HG03378 (cell line): ENCODE measurements around the gene LGI4.

Experiments
- ATAC-seq: cut with Tn5 transposase; IDR thresholded peaks from one replicate; pipeline ENCODE4 v1.9.1; 2021; ENCODE audit warnings: mild to moderate bottlenecking, moderate library complexity; ENCODE audit not compliant: unreplicated experiment

LGI4 gene

DNA sequence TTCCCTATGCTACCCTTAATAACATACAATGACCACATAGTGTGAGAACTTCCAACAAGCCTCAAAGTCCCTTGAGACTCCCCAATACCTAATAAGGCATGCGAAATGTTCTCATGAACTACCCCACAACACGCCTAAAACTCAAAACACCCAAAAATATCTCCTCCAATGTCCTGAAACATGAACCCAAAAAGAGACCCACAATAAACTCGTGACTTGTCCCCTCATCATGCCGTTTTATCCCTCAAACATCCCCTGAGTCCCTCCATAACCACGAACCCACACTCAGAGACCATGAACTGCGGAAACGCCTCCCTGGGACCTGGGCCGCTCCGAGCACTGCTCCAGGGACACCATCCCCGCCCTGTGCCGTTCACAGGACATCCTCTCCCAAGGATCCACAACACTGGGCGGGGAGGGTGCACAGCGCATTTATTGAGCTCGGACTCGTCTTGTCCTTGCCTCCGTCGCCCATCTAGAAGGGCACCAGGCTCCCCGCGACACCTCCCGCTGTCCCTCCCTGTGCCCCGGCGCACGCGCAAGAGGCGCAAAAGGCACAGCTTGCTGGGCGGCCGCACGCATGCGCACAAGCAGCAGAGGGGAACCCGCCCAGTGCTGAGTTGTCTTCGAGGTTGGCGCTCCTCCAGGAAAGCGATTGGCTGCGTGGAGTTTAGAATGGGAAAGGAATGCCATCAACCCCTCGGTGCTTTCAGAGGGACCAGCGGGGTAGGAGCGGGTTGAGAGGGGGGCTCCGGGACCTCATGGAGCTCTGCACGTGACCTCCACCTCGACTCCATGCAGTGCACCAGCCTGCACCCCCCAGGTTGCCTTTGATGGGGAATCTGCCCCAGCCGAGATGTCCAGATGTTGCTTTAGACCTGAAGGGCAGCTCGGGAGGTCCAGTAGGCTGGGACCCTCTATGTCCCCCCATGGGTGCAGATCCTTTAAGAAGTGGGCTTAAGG lies 10.5 kb downstream of the LGI4 start:
- no peak for ATAC-seq

DNA sequence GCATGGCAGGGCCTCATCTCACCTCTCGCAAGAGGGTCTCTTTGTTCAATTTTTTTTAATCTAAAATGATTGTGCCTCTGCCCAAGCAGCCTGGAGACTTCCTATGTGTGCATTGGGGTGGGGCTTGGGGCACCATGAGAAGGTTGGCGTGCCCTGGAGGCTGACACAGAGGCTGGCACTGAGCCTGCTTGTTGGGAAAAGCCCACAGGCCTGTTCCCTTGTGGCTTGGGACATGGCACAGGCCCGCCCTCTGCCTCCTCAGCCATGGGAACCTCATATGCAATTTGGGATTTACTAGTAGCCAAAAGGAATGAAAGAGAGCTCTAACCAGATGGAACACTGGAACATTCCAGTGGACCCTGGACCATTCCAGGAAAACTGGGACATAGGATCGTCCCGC lies 11.3 kb downstream of the LGI4 start:
- no peak for ATAC-seq

DNA sequence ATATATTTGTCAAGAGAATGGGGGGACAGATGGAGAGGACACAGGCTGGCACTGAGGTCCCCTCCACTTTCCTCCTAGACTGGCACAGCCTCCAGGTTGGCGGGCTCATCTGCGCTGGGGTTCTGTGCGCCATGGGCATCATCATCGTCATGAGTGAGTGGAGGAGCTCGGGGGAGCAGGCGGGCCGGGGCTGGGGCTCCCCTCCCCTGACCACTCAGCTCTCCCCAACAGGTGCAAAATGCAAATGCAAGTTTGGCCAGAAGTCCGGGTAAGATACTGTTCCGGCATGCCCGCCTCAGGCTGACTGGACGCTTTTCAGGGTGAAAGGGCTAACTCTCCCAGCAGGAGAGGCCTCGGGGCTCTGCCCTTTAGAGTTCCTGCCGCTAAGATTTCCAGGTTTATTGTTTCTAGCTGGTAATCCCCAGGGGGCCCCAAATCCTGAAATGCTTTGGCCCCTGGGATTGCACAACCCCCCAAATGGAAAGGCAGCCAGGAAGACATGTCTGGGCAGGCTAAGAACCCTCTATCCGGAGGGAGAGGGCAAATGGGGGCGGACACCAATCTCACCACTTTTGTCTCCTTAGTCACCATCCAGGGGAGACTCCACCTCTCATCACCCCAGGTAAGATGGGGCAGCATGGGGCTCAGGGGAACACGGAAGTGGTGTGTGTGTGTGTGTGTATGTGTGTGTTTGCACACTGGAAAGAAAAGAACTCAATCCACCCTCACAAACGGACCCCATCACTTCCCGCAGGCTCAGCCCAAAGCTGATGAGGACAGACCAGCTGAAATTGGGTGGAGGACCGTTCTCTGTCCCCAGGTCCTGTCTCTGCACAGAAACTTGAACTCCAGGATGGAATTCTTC lies 11.9 kb downstream of the LGI4 start:
- ATAC-seq: no peak

- ATAC-seq: no peak
Measured at GRCh38 chr19:35120898-35121297, 14.0 kb downstream of the LGI4 start.

- ATAC-seq: no peak
Measured at GRCh38 chr19:35120492-35120891, 14.4 kb downstream of the LGI4 start.

DNA sequence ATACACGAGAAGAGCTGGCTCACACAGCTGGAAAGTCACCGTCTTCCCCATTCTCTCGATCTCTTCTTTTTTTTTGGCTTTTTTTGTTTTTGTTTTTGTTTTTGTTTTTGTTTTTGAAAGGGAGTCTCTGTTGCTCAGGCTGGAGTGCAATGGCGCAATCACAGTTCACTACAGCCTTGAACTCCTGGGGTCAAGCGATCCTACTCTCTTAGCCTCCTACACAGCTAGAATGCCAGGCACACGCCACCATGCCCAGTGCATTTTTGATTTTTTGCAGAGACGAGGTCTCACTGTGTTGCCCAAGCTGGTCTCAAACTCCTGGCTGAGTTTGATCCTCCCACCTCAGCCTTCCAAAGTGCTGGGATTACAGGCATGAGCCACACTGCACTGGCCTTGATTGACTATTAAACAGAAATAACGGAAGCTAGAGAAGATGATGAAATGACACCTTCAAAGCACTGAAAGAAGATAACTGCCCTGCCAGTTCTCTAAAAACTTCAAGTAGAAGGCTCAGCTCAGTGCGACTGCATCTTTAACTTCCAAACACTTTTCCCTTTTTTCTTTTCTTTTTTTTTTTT lies 15.2 kb downstream of the LGI4 start:
- no peak for ATAC-seq

DNA sequence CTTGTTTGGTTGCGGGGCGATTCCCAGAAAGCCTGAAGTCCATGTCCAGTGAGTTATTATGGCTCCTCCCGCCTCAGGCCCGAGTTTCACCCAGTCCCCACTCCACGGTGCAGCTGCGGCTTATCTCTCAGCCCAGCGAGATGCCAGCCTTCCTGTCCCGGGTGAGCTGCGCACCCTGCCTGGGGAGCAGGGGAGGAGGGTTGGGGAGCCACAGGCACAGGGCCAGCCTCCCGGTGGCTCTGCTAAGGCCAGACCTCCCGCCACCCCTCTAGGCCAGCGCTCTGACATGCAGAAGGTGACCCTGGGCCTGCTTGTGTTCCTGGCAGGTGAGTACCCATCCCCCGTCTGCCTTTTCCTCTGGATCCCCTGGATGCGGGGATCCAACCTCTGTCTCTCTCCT lies 15.8 kb downstream of the LGI4 start:
- ATAC-seq: no peak

- ATAC-seq: no peak
Measured at GRCh38 chr19:35118268-35119020, 16.4 kb downstream of the LGI4 start.

- ATAC-seq: no peak
Measured at GRCh38 chr19:35117799-35118198, 17.1 kb downstream of the LGI4 start.

DNA sequence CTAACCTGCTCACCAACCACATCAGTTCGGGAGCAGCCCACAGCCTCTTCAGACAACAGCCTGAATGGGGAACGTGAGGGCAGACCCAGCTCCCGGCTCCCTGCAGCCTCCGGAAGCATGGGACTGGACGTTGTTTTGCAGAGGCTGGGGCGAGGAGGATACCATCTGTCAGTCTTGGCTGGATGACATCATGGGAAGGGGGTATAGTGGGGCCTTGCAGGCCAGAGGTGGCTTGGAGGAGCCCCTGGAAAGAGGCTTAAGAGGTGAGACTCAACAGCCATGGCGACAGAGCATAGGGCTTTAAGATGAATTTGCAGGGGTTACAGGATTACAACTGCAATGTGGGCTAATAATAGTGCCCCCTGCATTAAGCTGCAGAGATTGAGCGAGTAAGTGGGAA lies 17.7 kb downstream of the LGI4 start:
- ATAC-seq: no peak

DNA sequence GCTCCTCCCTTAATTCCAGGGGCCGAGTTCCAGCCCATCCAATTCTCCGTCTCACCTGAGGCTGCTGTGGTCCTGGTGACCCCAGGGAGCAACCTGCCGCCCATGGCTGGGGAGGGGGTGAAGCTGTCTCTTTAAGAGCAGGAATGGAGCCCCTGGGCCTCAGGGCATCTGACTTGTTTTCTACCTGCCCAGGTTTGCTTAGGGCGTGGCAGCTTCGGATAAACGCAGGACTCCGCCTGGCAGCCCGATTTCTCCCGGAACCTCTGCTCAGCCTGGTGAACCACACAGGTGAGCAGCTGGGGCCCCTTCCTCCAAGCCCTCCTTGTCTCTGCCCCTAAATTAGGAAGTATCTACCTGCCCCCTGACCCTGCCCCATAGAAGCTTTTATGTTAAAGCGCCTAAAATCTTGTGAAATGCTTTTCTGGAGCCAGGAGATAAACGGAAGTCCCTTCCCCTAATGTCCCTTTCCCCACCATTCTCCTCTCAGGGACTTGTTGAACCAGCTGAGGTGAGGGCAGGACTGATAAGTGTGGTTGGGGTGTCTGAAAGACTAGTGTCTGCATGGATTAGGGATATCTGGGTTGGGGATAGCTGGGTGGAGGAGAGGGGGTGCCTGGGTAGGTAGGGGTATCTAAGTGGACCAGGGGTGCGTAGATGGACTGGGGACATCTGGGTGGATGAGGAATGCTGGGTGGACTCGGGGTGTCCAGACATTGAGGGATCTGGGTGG lies 18.6 kb downstream of the LGI4 start:
- no peak for ATAC-seq

DNA sequence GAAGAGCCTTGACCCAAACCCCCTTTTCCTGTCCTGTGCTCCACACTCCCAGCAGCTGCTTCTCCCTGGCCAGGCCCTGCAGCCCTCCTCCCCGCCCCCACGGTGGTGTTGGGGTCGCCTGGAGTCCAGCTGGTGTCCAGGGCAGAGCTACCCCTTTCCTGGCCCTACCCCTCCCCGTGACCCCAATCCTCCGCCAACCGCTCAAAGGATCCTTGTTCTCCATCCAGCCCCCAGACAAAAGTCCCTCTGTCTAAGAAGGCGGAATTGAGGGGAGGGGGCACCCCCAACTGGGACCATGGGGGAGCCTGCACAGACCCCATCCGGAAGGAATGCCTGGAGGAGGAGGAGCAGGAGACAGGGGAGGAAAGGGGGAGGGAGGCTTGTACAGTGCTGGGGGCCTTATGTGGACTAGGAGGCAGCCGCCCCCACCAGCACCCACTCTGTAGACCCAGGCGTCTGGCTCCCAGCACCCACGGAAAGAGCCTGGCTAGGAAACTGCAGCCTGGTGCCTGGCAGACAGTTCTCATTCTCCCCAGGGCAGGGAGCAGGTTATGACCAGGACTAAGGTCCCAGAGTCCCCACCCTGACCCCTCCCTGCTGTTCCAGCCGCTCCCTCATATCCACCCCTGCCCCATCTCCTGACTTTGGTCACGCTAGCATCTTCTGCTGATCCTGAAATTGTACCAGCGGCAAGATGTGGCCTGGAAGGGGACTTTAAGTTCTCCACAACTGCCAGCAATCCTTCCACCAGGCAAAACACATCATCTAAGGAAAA lies 19.5 kb downstream of the LGI4 start, which contains the start of gene FXYD3:
Gene FXYD3 (plus strand): TSS at position 647 of the 775 bp plus-strand sequence. CDS start 3,554 bp downstream, outside the sequence.
- ATAC-seq: no peak

DNA sequence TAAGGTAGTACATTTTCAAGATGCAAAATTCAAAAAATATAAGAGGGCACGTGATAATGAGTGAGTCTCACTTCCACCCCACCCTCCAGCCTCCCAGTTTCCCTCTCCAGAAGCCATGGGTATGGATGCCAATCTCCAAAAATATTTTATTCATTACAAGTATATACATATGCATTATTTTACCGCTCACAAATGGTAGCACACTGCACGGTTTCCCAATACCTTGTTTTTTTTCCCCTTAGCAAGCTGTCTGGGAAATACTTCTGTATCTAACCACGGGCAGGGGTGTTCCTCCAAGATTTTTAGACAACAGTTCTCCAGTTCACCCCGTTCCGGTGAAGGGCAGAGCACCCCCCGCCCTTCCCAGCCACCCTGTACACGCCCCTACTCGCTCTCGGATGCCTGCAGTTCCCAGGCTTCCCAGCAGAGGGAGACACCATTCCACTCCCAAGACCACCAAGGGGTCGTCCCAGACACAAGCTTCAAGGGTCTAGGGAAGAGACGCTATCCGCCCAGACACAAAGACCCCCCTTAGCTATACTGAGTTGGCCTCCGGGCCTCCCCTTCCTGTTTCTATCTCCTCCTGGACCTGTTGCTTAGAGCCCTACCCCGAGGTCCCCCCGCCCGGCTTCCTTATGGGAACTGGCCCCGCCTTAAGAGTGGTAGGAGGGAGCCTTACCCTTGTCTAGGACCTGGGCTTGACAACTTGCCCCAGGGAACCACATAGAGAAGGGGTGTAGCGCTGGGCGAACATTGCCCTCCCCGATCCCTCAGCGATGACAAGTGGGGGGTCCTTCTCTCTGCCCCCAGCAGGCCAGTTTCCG lies 20.3 kb downstream of the LGI4 start:
- ATAC-seq: no peak

GRCh38 chr19:35112995-35113688 lies 21.7 kb downstream of the LGI4 start:
- ATAC-seq: no peak

- ATAC-seq: no peak
Measured at GRCh38 chr19:35110974-35111373, 23.9 kb downstream of the LGI4 start.

- no peak for ATAC-seq
Measured at GRCh38 chr19:35109395-35110112, 25.3 kb downstream of the LGI4 start.

- no peak for ATAC-seq
Measured at GRCh38 chr19:35108730-35109129, 26.1 kb downstream of the LGI4 start.
